GM12865 (cell line): Measurements from ENCODE around the gene CHKB.

Experiments used
- DNase-seq: peaks from one replicate; pipeline ENCODE4 v3.0.0; 2010; ENCODE audit warnings: low read depth
- H3K4me3 ChIP-seq: 2 replicates; pipeline ENCODE4 v1.5.1; 2011; ENCODE audit warnings: mild to moderate bottlenecking, low read depth, low read length, control low read depth
- TF ChIP-seq, protein P1 (sequence below): IDR thresholded peaks from 2 replicates; pipeline ENCODE4 v1.5.1; 2011; ENCODE audit warnings: low read length, control low read depth, low read depth, inconsistent platforms; ENCODE audit not compliant: insufficient read depth; ENCODE audit errors: missing control alignments

Gene CHKB

DNA sequence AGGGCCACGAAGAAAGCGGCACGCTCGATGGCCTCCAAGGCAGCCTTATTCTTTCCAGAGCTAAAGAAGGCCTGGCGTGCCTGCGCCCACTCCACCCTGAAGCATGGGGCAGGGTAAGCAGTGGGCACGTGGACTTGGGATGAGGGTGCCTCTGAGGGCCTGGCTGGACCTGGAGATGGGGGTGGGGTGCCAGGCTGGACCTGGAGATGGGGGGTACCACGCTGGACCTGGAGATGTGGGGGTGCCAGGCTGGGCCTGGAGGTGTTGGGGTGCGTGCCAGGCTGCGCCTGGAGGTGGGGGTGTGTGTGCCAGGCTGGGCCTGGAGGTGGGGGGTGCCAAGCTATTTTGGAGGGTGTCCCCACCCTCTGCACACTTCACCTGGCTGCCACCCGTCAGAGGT, 9.7 kb downstream of the CHKB start:
- TF ChIP-seq, protein P1, sequence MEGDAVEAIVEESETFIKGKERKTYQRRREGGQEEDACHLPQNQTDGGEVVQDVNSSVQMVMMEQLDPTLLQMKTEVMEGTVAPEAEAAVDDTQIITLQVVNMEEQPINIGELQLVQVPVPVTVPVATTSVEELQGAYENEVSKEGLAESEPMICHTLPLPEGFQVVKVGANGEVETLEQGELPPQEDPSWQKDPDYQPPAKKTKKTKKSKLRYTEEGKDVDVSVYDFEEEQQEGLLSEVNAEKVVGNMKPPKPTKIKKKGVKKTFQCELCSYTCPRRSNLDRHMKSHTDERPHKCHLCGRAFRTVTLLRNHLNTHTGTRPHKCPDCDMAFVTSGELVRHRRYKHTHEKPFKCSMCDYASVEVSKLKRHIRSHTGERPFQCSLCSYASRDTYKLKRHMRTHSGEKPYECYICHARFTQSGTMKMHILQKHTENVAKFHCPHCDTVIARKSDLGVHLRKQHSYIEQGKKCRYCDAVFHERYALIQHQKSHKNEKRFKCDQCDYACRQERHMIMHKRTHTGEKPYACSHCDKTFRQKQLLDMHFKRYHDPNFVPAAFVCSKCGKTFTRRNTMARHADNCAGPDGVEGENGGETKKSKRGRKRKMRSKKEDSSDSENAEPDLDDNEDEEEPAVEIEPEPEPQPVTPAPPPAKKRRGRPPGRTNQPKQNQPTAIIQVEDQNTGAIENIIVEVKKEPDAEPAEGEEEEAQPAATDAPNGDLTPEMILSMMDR, result no peak
- H3K4me3 ChIP-seq, result no peak overlapping the region
- DNase-seq, result no peak

DNA sequence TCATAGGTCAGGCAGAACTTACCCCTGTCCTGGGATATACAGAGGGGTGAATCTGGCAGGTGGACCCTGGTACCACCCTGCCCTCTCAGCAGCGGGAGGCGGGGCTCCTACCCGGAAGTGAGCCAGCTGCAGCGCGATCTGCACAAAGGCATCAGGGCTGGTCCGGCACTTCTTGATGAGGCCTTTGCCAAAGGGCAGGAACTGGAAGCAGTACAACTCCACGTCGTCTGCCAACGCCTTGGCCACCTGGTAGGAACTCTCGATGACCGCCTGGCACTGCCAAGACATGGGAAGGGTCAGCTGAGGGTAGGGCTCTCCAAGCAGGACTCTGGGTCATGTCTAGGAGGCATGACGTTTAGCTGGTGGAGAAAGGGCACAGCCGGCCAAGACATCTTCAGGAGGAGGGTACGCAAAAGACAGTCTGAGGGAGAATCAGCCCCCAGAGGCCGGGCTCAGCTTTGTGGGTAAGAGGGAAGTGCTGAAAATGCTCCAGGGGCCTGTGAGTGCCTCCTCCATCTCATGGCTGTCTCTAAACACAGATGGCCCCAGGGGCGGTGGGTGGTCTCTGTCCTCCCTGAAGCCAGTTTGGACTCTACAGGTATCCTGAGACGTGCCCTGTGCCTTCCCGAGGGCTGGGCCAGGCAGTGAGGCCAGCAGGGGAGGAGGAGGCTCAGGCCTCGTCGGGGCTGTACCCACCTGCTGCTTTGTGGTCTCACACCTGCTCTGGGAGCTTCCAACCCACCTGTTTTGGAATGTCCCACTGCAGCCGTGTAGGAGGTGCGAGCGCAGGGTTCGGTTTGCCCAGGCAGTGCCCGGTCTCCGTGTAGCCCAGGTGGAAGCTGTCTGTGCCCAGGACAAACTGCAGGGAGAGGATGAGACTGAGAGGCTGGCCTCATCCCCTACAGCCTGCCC, 11.1 kb downstream of the CHKB start:
- no peak overlapping the region for H3K4me3 ChIP-seq
- TF ChIP-seq, protein P1, result no peak

DNA sequence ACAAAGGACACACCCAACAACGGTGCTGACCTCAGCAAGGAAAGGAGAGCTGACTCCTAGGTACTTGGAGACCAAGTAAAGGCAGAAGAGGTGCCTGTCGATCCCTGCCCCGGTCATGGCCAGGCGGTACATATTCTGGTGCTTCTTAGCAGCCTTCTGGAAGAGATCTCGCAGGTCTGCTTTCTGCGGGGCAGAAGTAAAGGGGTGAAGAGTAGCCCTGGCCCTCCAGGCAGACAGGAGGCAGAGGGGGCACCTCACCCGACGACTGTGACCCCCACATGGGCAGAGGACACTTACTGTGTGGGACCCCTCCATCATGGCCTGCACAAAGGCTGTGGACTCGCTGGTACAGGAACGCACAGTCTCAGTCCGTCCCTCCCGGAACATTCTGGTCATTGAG, 11.8 kb downstream of the CHKB start:
- no peak for DNase-seq

More for the DNA sequence above, 11.1 kb downstream of the CHKB start:
- no peak for DNase-seq

DNA sequence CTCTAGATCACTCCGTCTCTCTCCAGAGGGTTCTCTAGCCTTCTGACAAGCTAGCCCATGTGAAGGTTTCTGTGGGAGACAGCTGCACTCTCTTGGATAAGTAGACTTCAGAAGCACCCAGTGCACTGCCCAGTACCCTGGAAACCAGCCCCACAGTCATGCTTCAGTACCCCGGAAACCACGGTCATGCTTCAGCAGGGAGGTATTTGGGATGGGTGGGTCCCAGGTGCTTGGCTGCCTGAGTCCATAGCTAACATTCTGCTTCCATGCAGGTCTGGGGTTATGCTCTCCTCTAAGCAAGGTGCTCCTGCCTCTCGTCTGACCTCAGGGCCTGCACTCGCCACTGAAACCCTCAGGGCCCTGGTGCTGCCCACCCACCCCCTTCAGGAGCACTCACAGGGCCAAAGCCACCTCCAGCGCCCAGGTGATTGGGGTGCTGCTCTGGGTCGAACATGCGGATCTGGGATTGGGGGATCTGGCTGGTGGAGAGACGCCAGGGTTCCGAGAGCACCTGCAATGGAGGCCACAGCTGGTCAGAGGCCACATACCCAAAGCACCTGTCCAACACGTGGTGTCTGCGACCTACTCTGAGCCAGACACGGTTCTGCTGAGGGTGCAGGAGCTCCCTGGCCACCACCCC, 12.6 kb downstream of the CHKB start:
- TF ChIP-seq, protein P1, result no peak
- no peak overlapping the region for H3K4me3 ChIP-seq
- DNase-seq, result peak; percentile 49

More for the DNA sequence above, 11.8 kb downstream of the CHKB start:
- no peak overlapping the region for H3K4me3 ChIP-seq
- TF ChIP-seq, protein P1, result no peak

DNA sequence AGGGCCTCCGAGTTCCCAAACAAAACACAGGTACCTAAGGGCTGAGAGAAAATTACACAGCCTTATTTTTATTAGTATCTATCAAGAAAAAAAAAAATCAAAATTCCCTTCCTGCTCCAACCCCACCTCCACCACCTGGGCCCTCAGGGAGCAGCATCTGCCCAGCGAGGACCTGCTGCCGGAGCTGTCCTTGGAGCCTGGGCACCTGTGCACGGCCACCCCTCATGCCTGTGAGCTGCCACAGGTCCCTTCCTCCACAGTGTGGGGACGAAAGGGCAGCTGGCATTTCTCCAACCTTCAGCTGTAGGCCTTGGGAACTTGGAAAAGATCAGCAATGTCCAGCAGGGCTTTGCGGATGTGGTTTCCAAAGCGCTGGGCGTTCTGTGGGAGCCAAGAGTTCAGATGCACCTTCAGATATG, 13.6 kb downstream of the CHKB start:
- H3K4me3 ChIP-seq, result no peak overlapping the region
- TF ChIP-seq, protein P1, result no peak
- no peak for DNase-seq

DNA sequence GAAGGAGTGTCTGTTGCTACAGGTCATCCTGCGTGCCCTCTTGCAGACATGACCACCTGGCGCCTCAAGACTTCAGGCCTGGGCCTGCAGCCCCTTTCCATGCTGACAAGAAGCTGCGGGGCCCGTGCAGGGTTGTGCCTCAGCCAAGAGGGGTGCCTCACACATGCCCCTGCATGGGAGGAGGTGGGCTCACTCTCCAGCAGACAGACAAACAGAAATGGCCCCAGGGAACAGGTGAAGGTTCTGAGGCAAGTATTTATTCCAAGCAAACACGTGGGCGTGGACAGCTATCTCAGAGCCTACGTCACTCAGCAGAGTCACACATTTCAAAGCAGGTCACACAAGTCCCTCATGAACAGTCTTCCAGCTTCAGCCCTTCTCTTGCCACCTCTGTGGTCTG, 14.0 kb downstream of the CHKB start:
- no peak overlapping the region for H3K4me3 ChIP-seq
- TF ChIP-seq, protein P1, result no peak
- DNase-seq, result no peak
